Tibial artery (tissue), 4 donors: ENCODE measurements around the gene CDKN2AIPNL.

Source experiments
- DNase-seq, 2 donors: peaks; one replicate each; pipeline ENCODE4 v3.0.0-alpha.2; 2019
- H3K27ac ChIP-seq, 2 donors: fragments of 200-600 bp; sonication (generic) in 1 of 2; 1 replicate in 1 of 2; 2 replicates in 1 of 2; pipeline ENCODE4 v1.5.1; 2018 to 2019; ENCODE audit warnings: mild to moderate bottlenecking in 1 of 2
- H3K27me3 ChIP-seq, 2 donors: fragments of 200-600 bp; sonication (generic) in 1 of 2; one replicate each; pipeline versions ENCODE4 v1.5.1 to v1.6.0; 2016 to 2019
- H3K36me3 ChIP-seq, 3 donors: fragments of 200-600 bp; sonication (generic) in 2 of 3; one replicate each; pipeline ENCODE4 v1.5.1; 2016 to 2019; ENCODE audit warnings: mild to moderate bottlenecking in 2 of 3
- H3K4me1 ChIP-seq, 4 donors: fragments of 200-600 bp; sonication (generic) in 2 of 4; 1 replicate in 3 of 4; 2 replicates in 1 of 4; pipeline ENCODE4 v1.5.1; 2016 to 2019
- H3K4me3 ChIP-seq, 2 donors: fragments of 200-600 bp; sonication (generic) in 1 of 2; 1 replicate in 1 of 2; 2 replicates in 1 of 2; pipeline ENCODE4 v1.5.1; 2018 to 2019; ENCODE audit warnings: mild to moderate bottlenecking in 2 of 2
- H3K9me3 ChIP-seq, 3 donors: fragments of 200-600 bp; sonication (generic) in 1 of 3; one replicate each; pipeline ENCODE4 v1.5.1; 2016 to 2019
- intact Hi-C: fragments of 100-400 bp; cut with DNase I; formaldehyde crosslinking; loops from one replicate; pipeline ENCODE4 v1.15.0; 2023; ENCODE audit warnings: low total_unique reads
- TF ChIP-seq, protein P1 (sequence below), 2 experiments: fragments of 200-600 bp in 1 of 2; fragments of 450-650 bp in 1 of 2; IDR thresholded peaks; one replicate each; pipeline ENCODE4 v1.5.1; 2017 to 2019; ENCODE audit warnings: antibody characterized with exemption in 2 of 2, mild to moderate bottlenecking in 1 of 2, moderate library complexity in 1 of 2

Gene CDKN2AIPNL

GRCh38 chr5:134445856-134446818 is 34.5 kb upstream of the CDKN2AIPNL start:
- no peaks in the 10 kb centered on the region for H3K27me3 ChIP-seq
- TF ChIP-seq, protein P1, sequence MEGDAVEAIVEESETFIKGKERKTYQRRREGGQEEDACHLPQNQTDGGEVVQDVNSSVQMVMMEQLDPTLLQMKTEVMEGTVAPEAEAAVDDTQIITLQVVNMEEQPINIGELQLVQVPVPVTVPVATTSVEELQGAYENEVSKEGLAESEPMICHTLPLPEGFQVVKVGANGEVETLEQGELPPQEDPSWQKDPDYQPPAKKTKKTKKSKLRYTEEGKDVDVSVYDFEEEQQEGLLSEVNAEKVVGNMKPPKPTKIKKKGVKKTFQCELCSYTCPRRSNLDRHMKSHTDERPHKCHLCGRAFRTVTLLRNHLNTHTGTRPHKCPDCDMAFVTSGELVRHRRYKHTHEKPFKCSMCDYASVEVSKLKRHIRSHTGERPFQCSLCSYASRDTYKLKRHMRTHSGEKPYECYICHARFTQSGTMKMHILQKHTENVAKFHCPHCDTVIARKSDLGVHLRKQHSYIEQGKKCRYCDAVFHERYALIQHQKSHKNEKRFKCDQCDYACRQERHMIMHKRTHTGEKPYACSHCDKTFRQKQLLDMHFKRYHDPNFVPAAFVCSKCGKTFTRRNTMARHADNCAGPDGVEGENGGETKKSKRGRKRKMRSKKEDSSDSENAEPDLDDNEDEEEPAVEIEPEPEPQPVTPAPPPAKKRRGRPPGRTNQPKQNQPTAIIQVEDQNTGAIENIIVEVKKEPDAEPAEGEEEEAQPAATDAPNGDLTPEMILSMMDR (IDR thresholded peaks at IDR 0.05), result no peak
- no peaks in the 10 kb centered on the region for H3K9me3 ChIP-seq
- H3K36me3 ChIP-seq, result no peaks in the 10 kb centered on the region
- H3K4me1 ChIP-seq, result no peaks in the 10 kb centered on the region
- no peak overlapping the region for H3K4me3 ChIP-seq
- no peak for DNase-seq
- intact Hi-C loops, result no loop called here
- no peak overlapping the region for H3K27ac ChIP-seq

GRCh38 chr5:134444941-134445471 is 33.3 kb upstream of the CDKN2AIPNL start:
- no peak overlapping the region for H3K4me3 ChIP-seq
- no peaks in the 10 kb centered on the region for H3K27me3 ChIP-seq
- intact Hi-C loops, result no loop called here
- no peaks in the 10 kb centered on the region for H3K4me1 ChIP-seq
- H3K36me3 ChIP-seq, result no peaks in the 10 kb centered on the region
- no peak overlapping the region for H3K27ac ChIP-seq
- TF ChIP-seq, protein P1 (IDR thresholded peaks at IDR 0.05), result no peak
- H3K9me3 ChIP-seq, result no peaks in the 10 kb centered on the region
- no peak for DNase-seq

- DNase-seq, result no peak
- H3K27ac ChIP-seq, result no peak overlapping the region
- no peak overlapping the region for H3K4me3 ChIP-seq
- H3K27me3 ChIP-seq, result no peaks in the 10 kb centered on the region
- H3K36me3 ChIP-seq, result no peaks in the 10 kb centered on the region
- no peaks in the 10 kb centered on the region for H3K9me3 ChIP-seq
- peaks cover 0 to 34% (median 15%) of the 10 kb centered on the region in 4 donors for H3K4me1 ChIP-seq
- TF ChIP-seq, protein P1 (IDR thresholded peaks at IDR 0.05), result no peak
- intact Hi-C loops, result no loop called here
Observed at GRCh38 chr5:134440201-134440755, 28.6 kb upstream of the CDKN2AIPNL start.

GRCh38 chr5:134439210-134439654 is 27.6 kb upstream of the CDKN2AIPNL start:
- intact Hi-C loops, result no loop called here
- peaks cover 0 to 34% (median 15%) of the 10 kb centered on the region in 4 donors for H3K4me1 ChIP-seq
- peak; percentile 67 to 83 for DNase-seq
- no peaks in the 10 kb centered on the region for H3K27me3 ChIP-seq
- peak overlapping the region in 1 of 2 donors; percentile 13 for H3K27ac ChIP-seq
- no peak overlapping the region for H3K4me3 ChIP-seq
- TF ChIP-seq, protein P1 (IDR thresholded peaks at IDR 0.05), result no peak
- H3K36me3 ChIP-seq, result no peaks in the 10 kb centered on the region
- H3K9me3 ChIP-seq, result no peaks in the 10 kb centered on the region

DNA sequence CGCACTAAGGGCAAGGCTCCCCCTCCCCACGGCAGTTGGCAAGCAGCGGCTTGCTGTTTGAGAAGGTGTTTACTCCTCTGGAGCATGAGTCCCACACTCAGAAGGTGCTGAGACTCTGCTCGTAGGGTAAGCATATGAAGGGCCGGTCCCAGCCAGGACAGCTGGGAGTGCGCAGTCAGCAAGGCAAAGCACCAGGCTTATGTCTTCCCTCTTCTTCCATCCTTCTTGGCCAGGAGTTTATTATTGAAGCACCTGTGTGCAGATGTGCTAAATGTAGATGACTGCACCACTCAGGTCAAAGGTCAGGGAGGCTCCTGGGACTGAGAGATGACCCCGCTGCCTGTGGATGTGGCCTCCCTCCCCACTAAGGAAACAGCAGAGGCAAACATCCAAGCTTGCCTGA is 27.0 kb upstream of the CDKN2AIPNL start:
- DNase-seq, result no peak
- Histone ChIP-seq H3K27me3 (no peaks in the 10 kb centered on the region), H3K9me3 (no peaks in the 10 kb centered on the region), H3K4me3 (no peak overlapping the region), H3K27ac (peak overlapping the region in 1 of 2 donors; percentile 13), H3K4me1 (peaks cover 0 to 34% (median 15%) of the 10 kb centered on the region in 4 donors), H3K36me3 (no peaks in the 10 kb centered on the region)
- TF ChIP-seq, protein P1 (IDR thresholded peaks at IDR 0.05), result no peak
- intact Hi-C loops, result no loop called here
